ENCODE results near the gene LAMA4.

DNA sequence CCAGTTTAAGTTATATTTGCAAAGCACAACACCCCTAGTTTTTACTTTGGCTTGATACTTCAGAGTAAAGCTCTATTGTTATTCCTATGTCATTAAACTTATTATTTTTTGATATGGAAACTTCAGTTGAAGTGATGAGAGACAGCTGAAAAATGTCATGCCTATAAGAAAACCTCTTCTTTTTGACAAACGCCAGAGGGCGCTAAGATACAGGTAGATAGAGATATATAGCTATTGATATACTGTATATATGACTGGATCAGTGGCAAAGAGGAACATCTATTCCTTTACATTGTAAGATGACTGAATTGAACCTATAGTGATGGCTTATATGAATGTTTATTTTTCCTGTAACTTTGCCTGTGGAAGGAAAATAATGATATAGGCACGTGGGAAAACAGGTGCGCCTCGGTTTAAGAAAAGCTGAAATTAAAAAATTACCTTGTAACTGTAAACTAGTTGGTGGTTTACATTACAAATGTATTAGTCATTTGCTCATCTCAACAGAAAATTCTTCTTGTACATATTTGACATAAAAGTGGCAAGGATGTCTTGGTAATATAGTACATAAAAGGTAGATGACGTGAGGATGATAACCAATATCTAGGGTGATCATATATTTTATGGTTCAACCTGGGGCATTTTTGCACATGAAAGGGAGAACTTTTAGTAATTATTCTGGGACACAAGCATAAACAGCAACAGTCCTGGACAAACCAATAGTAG lies 74.1 kb downstream of the LAMA4 start:
- TF ChIP-seq POLR2A (IDR thresholded peaks at IDR 0.05), result no peak
- TF ChIP-seq, protein P1, sequence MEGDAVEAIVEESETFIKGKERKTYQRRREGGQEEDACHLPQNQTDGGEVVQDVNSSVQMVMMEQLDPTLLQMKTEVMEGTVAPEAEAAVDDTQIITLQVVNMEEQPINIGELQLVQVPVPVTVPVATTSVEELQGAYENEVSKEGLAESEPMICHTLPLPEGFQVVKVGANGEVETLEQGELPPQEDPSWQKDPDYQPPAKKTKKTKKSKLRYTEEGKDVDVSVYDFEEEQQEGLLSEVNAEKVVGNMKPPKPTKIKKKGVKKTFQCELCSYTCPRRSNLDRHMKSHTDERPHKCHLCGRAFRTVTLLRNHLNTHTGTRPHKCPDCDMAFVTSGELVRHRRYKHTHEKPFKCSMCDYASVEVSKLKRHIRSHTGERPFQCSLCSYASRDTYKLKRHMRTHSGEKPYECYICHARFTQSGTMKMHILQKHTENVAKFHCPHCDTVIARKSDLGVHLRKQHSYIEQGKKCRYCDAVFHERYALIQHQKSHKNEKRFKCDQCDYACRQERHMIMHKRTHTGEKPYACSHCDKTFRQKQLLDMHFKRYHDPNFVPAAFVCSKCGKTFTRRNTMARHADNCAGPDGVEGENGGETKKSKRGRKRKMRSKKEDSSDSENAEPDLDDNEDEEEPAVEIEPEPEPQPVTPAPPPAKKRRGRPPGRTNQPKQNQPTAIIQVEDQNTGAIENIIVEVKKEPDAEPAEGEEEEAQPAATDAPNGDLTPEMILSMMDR (IDR thresholded peaks at IDR 0.05), result peak; percentile 73 to 81 (median 74)
